Myometrial cell (primary cell): Measurements from ENCODE around the gene TMTC1. TPM values are rescaled to one million over a fixed set of nuclear protein-coding genes. Genes with fewer than 3 reads are reported as not detected.

Experiments
- total RNA-seq: library from RNA; depleted of rRNA; stranded (reverse); fragments of >200 nt; gene quantifications from 2 replicates; pipeline ENCODE4 v1.2.3, GENCODE V29; 2015

The TMTC1 gene
- total RNA-seq, result 50.5 and 51.4 TPM in 2 replicates

GRCh38 chr12:29783773-29784666 is at the start of gene TMTC1:
Gene TMTC1, minus strand, starts transcription at chr12:29783942. Its CDS starts 191 bp downstream, at chr12:29783751.

GRCh38 chr12:29497588-29497987 is 286.2 kb downstream of the TMTC1 start, which contains the start of gene OVCH1:
Gene OVCH1, minus strand, starts transcription at chr12:29497686. Its CDS starts 0 bp downstream, at chr12:29497686.

